Testis (tissue), 3 donors: ENCODE results near the gene CFAP65. TPM values are rescaled to one million over a fixed set of nuclear protein-coding genes. Genes with fewer than 3 reads are reported as not detected.

Experiments
- DNase-seq: peaks from one replicate; pipeline ENCODE4 v3.0.0-alpha.2; 2019
- H3K27ac ChIP-seq, 2 donors: fragments of 200-600 bp; sonication (generic); one replicate each; pipeline ENCODE4 v1.5.1; 2019
- H3K27me3 ChIP-seq: fragments of 200-600 bp; sonication (generic); one replicate; pipeline ENCODE4 v1.5.1; 2019
- H3K36me3 ChIP-seq: fragments of 200-600 bp; sonication (generic); one replicate; pipeline ENCODE4 v1.5.1; 2017; ENCODE audit warnings: low read depth; ENCODE audit errors: missing control alignments
- H3K4me1 ChIP-seq: fragments of 200-600 bp; sonication (generic); one replicate; pipeline ENCODE4 v1.5.1; 2019
- H3K4me3 ChIP-seq, 2 donors: fragments of 200-600 bp; sonication (generic); one replicate each; pipeline ENCODE4 v1.5.1; 2017 to 2019
- H3K9me3 ChIP-seq: fragments of 200-600 bp; sonication (generic); one replicate; pipeline ENCODE4 v1.5.1; 2017
- CTCF ChIP-seq, 3 experiments: fragments of 450-650 bp in 2 of 3; fragments of 200-600 bp in 1 of 3; sonication (generic) in 1 of 3; IDR thresholded peaks; one replicate each; pipeline ENCODE4 v1.5.1; 2016 to 2019; ENCODE audit warnings: antibody characterized with exemption in 3 of 3, mild to moderate bottlenecking in 2 of 3, moderate library complexity in 1 of 3
- POLR2A ChIP-seq: fragments of 450-650 bp; IDR thresholded peaks from one replicate; pipeline ENCODE4 v1.6.1; 2017; ENCODE audit warnings: antibody characterized with exemption, mild to moderate bottlenecking, moderate library complexity
- WGBS, 2 donors: methylation state at CpG; one replicate each; pipeline ENCODE4 v1.1.5; 2018; 5-methylcytosine and 5-hydroxymethylcytosine counted together
- intact Hi-C: fragments of 100-400 bp; cut with DNase I; formaldehyde crosslinking; loops from one replicate; pipeline ENCODE4 v1.15.1; 2023; ENCODE audit warnings: low total_unique reads
- polyA plus RNA-seq: library from polyadenylated mRNA; stranded (reverse); fragments of 350-450 nt; fragmentation: Illumina TruSeq; extraction: RNeasy Lipid Tissue Mini Kit (QIAGEN cat#74804); gene quantifications from one replicate; pipeline ENCODE4 v1.2.3, GENCODE V29; 2014; ENCODE audit warnings: low read depth, low replicate concordance; ENCODE audit not compliant: insufficient read depth
- total RNA-seq, 2 donors: library from RNA; depleted of rRNA; stranded (reverse); fragments of >200 nt; gene quantifications; one replicate each; pipeline ENCODE4 v1.2.3, GENCODE V29; 2016

Gene CFAP65
- total and polyA plus RNA-seq, 3 donors from 2014 or later, result 15.5 to 42.9 (median 23.7) TPM

- H3K27ac ChIP-seq, result no peak overlapping the region
- 67 to 73% methylated on average over 6 of the region's 6 CpGs for WGBS, 2 donors
- H3K36me3 ChIP-seq, result no peaks in the 10 kb centered on the region
- no peak for DNase-seq
- no peaks in the 10 kb centered on the region for H3K9me3 ChIP-seq
- H3K27me3 ChIP-seq, result no peaks in the 10 kb centered on the region
- H3K4me3 ChIP-seq, result no peak overlapping the region
- peaks cover 20% of the 10 kb centered on the region for H3K4me1 ChIP-seq
- intact Hi-C loops, result loop anchor here (10.0 kb wide), 1 partner anchor 53 kb away; no protein-coding TSS in a partner anchor
- TF ChIP-seq CTCF (IDR thresholded peaks at IDR 0.05) (no peak), POLR2A (no peak)
Observed at GRCh38 chr2:219062081-219062480, 20.8 kb upstream of the CFAP65 start.

GRCh38 chr2:219060821-219061791 is 19.8 kb upstream of the CFAP65 start, which contains the start of gene IHH:
TSS of gene IHH (minus strand) at chr2:219060921. CDS start at chr2:219060467, 454 bp downstream.
- Histone ChIP-seq H3K4me1 (peaks cover 20% of the 10 kb centered on the region), H3K27ac (no peak within 1 kb of the TSS), H3K4me3 (peak within 1 kb of the TSS in 1 of 2 donors; percentile 29), H3K36me3 (no peaks in the 10 kb centered on the region), H3K9me3 (no peaks in the 10 kb centered on the region), H3K27me3 (no peaks in the 10 kb centered on the region)
- WGBS, 2 donors, result 4 to 11% methylated on average over 10 to 50 of the region's 76 CpGs
- TF ChIP-seq POLR2A (no peak), CTCF (IDR thresholded peaks at IDR 0.05) (no peak)
- intact Hi-C loops, result loop anchor here (10.0 kb wide), 1 partner anchor 54 kb away; no protein-coding TSS in a partner anchor
- no peak for DNase-seq

DNA sequence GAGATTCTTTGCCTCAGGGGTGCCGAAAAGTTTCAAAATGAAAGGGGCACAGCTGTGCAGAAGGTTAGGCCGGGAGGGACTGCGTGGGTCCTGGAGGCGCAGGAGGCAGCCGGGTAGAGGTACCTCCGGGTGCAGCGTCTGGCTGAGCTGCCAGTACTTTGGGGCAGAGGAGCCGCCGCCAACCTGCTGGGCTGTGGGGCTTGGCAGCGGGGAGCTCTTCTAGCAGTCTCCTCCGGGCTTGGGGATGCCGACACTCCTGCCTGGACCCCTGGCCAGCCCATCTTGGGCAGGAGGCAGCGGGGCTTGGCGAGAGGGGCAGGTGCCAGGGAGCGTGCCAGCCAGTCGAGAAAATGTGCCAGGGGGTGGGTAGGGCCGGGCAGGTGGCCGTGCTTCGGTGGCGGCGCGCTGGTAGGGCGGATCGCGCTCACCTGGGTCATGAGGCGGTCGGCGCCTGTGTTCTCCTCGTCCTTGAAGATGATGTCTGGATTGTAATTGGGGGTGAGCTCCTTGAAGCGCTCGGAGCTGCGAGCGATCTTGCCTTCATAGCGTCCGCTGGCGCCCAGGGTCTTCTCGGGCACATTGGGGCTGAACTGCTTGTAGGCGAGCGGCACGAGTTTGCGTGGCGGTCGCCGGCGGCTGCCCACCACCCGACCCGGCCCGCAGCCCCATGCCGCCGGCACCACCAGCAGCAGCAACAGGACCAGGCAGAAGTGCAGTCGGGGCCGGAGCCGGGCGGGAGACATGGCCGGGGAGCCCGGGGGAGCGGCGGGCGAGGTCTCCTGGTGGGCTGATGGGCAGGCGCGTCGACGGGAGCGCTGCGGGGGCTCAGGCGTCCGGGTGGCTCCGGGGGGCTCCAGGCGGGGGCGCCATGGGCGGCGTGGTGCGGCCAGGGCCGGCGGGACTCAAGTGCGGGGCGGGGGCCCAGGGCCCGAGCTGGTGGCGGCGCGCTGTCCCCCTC is 18.7 kb upstream of the CFAP65 start:
- Histone ChIP-seq H3K27me3 (no peaks in the 10 kb centered on the region), H3K4me1 (peaks cover 20% of the 10 kb centered on the region), H3K9me3 (no peaks in the 10 kb centered on the region), H3K27ac (no peak overlapping the region), H3K36me3 (no peaks in the 10 kb centered on the region), H3K4me3 (no peak overlapping the region)
- no peak for TF ChIP-seq CTCF (IDR thresholded peaks at IDR 0.05)
- no peak for TF ChIP-seq POLR2A
- WGBS, 2 donors, result 3 to 4% methylated on average over 7 to 57 of the region's 81 CpGs
- DNase-seq, result no peak
- intact Hi-C loops, result loop anchor here (10.0 kb wide), 2 partner anchors 55 to 95 kb away; no protein-coding TSS in a partner anchor

- Histone ChIP-seq H3K36me3 (no peaks in the 10 kb centered on the region), H3K4me1 (peaks cover 20% of the 10 kb centered on the region), H3K4me3 (no peak overlapping the region), H3K9me3 (no peaks in the 10 kb centered on the region), H3K27ac (no peak overlapping the region), H3K27me3 (no peaks in the 10 kb centered on the region)
- no peak for DNase-seq
- WGBS, 2 donors, result 2 to 6% methylated on average over 14 to 17 of the region's 17 CpGs
- TF ChIP-seq CTCF (IDR thresholded peaks at IDR 0.05), result no peak
- TF ChIP-seq POLR2A, result no peak
- intact Hi-C loops, result loop anchor here (10.0 kb wide), 1 partner anchor 95 kb away; no protein-coding TSS in a partner anchor
Observed at GRCh38 chr2:219059375-219059724, 18.0 kb upstream of the CFAP65 start.
